ENCODE data around the gene EMX1.

Gene EMX1

GRCh38 chr2:72968286-72968685 is 51.0 kb downstream of the EMX1 start:
- Histone ChIP-seq H3K27ac (no peak overlapping the region), H3K4me3 (no peak overlapping the region)

- Histone ChIP-seq H3K27ac (no peak overlapping the region), H3K4me3 (no peak overlapping the region)
Observed at GRCh38 chr2:72969706-72970105, 52.4 kb downstream of the EMX1 start.

- H3K4me3 ChIP-seq: no peak overlapping the region
- no peak overlapping the region for H3K27ac ChIP-seq
Observed at GRCh38 chr2:72971036-72971435, 53.7 kb downstream of the EMX1 start.

GRCh38 chr2:72972352-72973136 is 55.2 kb downstream of the EMX1 start:
- no peak overlapping the region for H3K27ac ChIP-seq

GRCh38 chr2:72973137-72973535 is 55.8 kb downstream of the EMX1 start:
- Histone ChIP-seq H3K27ac (no peak overlapping the region), H3K4me3 (no peak overlapping the region)

More at GRCh38 chr2:72972352-72973136, 55.2 kb downstream of the EMX1 start:
- no peak overlapping the region for H3K4me3 ChIP-seq

- Histone ChIP-seq H3K4me3 (no peak overlapping the region), H3K27ac (no peak overlapping the region)
Observed at GRCh38 chr2:72973566-72974435, 56.5 kb downstream of the EMX1 start.

- Histone ChIP-seq H3K4me3 (no peak overlapping the region), H3K27ac (no peak overlapping the region)
Observed at GRCh38 chr2:72974436-72974754, 57.1 kb downstream of the EMX1 start.

- no peak overlapping the region for H3K27ac ChIP-seq
Observed at GRCh38 chr2:72975017-72975416, 57.7 kb downstream of the EMX1 start.

GRCh38 chr2:72979896-72980295 is 62.6 kb downstream of the EMX1 start:
- Histone ChIP-seq H3K4me3 (no peak overlapping the region), H3K27ac (no peak overlapping the region)

More at GRCh38 chr2:72975017-72975416, 57.7 kb downstream of the EMX1 start:
- H3K4me3 ChIP-seq: no peak overlapping the region

- Histone ChIP-seq H3K27ac (no peak overlapping the region), H3K4me3 (no peak overlapping the region)
Observed at GRCh38 chr2:72980535-72981217, 63.4 kb downstream of the EMX1 start.

GRCh38 chr2:72981536-72981935 is 64.2 kb downstream of the EMX1 start:
- Histone ChIP-seq H3K27ac (no peak overlapping the region), H3K4me3 (no peak overlapping the region)

GRCh38 chr2:72982219-72982618 is 64.9 kb downstream of the EMX1 start:
- Histone ChIP-seq H3K4me3 (no peak overlapping the region), H3K27ac (no peak overlapping the region)

GRCh38 chr2:72982781-72983499 is 65.6 kb downstream of the EMX1 start:
- Histone ChIP-seq H3K27ac (no peak overlapping the region), H3K4me3 (no peak overlapping the region)

- Histone ChIP-seq H3K27ac (no peak overlapping the region), H3K4me3 (no peak overlapping the region)
Observed at GRCh38 chr2:72983500-72984161, 66.3 kb downstream of the EMX1 start.

- Histone ChIP-seq H3K27ac (no peak overlapping the region), H3K4me3 (no peak overlapping the region)
Observed at GRCh38 chr2:72984172-72984671, 66.9 kb downstream of the EMX1 start.

Measured in skin epidermis (tissue), 12 donors.